ENCODE data around the gene CHRDL2.

The CHRDL2 gene

GRCh38 chr11:74687237-74688023 lies 43.8 kb downstream of the CHRDL2 start:
- no peak for TF ChIP-seq SIN3A (IDR thresholded peaks at IDR 0.05; ENCODE audit: borderline replicate concordance, insufficient read depth, low read length)
- no peak for TF ChIP-seq TAF1 (IDR thresholded peaks at IDR 0.05; ENCODE audit: borderline replicate concordance, insufficient read depth, low read length)
- TF ChIP-seq REST (IDR thresholded peaks at IDR 0.05; ENCODE audit: insufficient read depth in 1 of 2, low read depth in 2 of 2, low read length in 2 of 2), result no peak

- no peak for TF ChIP-seq POLR2AphosphoS5 (IDR thresholded peaks at IDR 0.05; ENCODE audit: low read depth, low read length)
- TF ChIP-seq REST (IDR thresholded peaks at IDR 0.05; ENCODE audit: insufficient read depth in 1 of 2, low read depth in 2 of 2, low read length in 2 of 2), result no peak
- TF ChIP-seq FOXP2 (optimal IDR thresholded peaks at IDR 0.05; ENCODE audit: borderline replicate concordance, extremely low read depth, extremely low read length, insufficient read depth), result no peak
- TF ChIP-seq TAF1 (IDR thresholded peaks at IDR 0.05; ENCODE audit: borderline replicate concordance, insufficient read depth, low read length), result no peak
- TF ChIP-seq SIN3A (IDR thresholded peaks at IDR 0.05; ENCODE audit: borderline replicate concordance, insufficient read depth, low read length), result no peak
Measured at GRCh38 chr11:74686792-74687191, 44.4 kb downstream of the CHRDL2 start.

GRCh38 chr11:74685905-74686304 lies 45.3 kb downstream of the CHRDL2 start:
- TF ChIP-seq REST (IDR thresholded peaks at IDR 0.05; ENCODE audit: insufficient read depth in 1 of 2, low read depth in 2 of 2, low read length in 2 of 2) (no peak), POLR2AphosphoS5 (IDR thresholded peaks at IDR 0.05; ENCODE audit: low read depth, low read length) (no peak), TAF1 (IDR thresholded peaks at IDR 0.05; ENCODE audit: borderline replicate concordance, insufficient read depth, low read length) (no peak), SIN3A (IDR thresholded peaks at IDR 0.05; ENCODE audit: borderline replicate concordance, insufficient read depth, low read length) (no peak), FOXP2 (optimal IDR thresholded peaks at IDR 0.05; ENCODE audit: borderline replicate concordance, extremely low read depth, extremely low read length, insufficient read depth) (no peak)

GRCh38 chr11:74685338-74685737 lies 45.9 kb downstream of the CHRDL2 start:
- no peak for TF ChIP-seq FOXP2 (optimal IDR thresholded peaks at IDR 0.05; ENCODE audit: borderline replicate concordance, extremely low read depth, extremely low read length, insufficient read depth)
- TF ChIP-seq POLR2AphosphoS5 (IDR thresholded peaks at IDR 0.05; ENCODE audit: low read depth, low read length), result no peak
- TF ChIP-seq SIN3A (IDR thresholded peaks at IDR 0.05; ENCODE audit: borderline replicate concordance, insufficient read depth, low read length), result no peak
- TF ChIP-seq REST (IDR thresholded peaks at IDR 0.05; ENCODE audit: insufficient read depth in 1 of 2, low read depth in 2 of 2, low read length in 2 of 2), result no peak
- no peak for TF ChIP-seq TAF1 (IDR thresholded peaks at IDR 0.05; ENCODE audit: borderline replicate concordance, insufficient read depth, low read length)

Measured in PFSK-1 (cell line).